HPDE6-E6E7 (cell line): ENCODE results near the gene TNNT1.
"Not testable (repeated sequence)": the region's sequence is repeated elsewhere in the genome, so short reads cannot be mapped to it uniquely, and the experiment has no call there.

ENCODE experiments used
- DNase-seq: peaks from one replicate; pipeline ENCODE4 v3.0.0; 2011; ENCODE audit warnings: missing footprints; ENCODE audit errors: extremely low spot score

The TNNT1 gene

GRCh38 chr19:55109527-55110291, 39.3 kb downstream of the TNNT1 start:
- no peak for DNase-seq

- DNase-seq, result not testable (repeated sequence)
Measured at GRCh38 chr19:55107252-55107651, 41.8 kb downstream of the TNNT1 start.

GRCh38 chr19:55106591-55106990, 42.4 kb downstream of the TNNT1 start:
- DNase-seq, result no peak

- DNase-seq, result no peak
Measured at GRCh38 chr19:55105237-55105636, 43.8 kb downstream of the TNNT1 start.

GRCh38 chr19:55103190-55103589, 45.8 kb downstream of the TNNT1 start:
- no peak for DNase-seq

GRCh38 chr19:55101261-55101660, 47.7 kb downstream of the TNNT1 start:
- DNase-seq, result no peak

GRCh38 chr19:55099557-55100506, 49.2 kb downstream of the TNNT1 start:
- no peak for DNase-seq

GRCh38 chr19:55098716-55099556, 50.1 kb downstream of the TNNT1 start:
- DNase-seq, result no peak

GRCh38 chr19:55097864-55098715, 50.9 kb downstream of the TNNT1 start:
- no peak for DNase-seq

GRCh38 chr19:55096061-55096701, 52.8 kb downstream of the TNNT1 start:
- no peak for DNase-seq

- no peak for DNase-seq
Measured at GRCh38 chr19:55095260-55096060, 53.5 kb downstream of the TNNT1 start.

- no peak for DNase-seq
Measured at GRCh38 chr19:55094456-55095259, 54.3 kb downstream of the TNNT1 start.

- DNase-seq, result no peak
Measured at GRCh38 chr19:55092423-55093318, 56.3 kb downstream of the TNNT1 start.

GRCh38 chr19:55091955-55092354, 57.1 kb downstream of the TNNT1 start:
- no peak for DNase-seq

GRCh38 chr19:55091126-55091910, 57.7 kb downstream of the TNNT1 start:
- no peak for DNase-seq

- DNase-seq, result no peak
Measured at GRCh38 chr19:55090564-55090963, 58.4 kb downstream of the TNNT1 start.
